HG02763 (cell line): Measurements from ENCODE around the gene CDH23.

ENCODE experiments used
- ATAC-seq: cut with Tn5 transposase; IDR thresholded peaks from one replicate; pipeline ENCODE4 v1.9.1; 2021; ENCODE audit warnings: mild to moderate bottlenecking, moderate library complexity; ENCODE audit not compliant: unreplicated experiment

CDH23 gene

GRCh38 chr10:71648254-71648932 lies 251.7 kb downstream of the CDH23 start:
- no peak for ATAC-seq

GRCh38 chr10:71648933-71649320 lies 252.2 kb downstream of the CDH23 start:
- ATAC-seq: no peak

- ATAC-seq: no peak
Measured at GRCh38 chr10:71649631-71650030, 252.9 kb downstream of the CDH23 start.

- ATAC-seq: no peak
Measured at GRCh38 chr10:71650397-71650796, 253.7 kb downstream of the CDH23 start.

GRCh38 chr10:71651428-71651827 lies 254.7 kb downstream of the CDH23 start:
- no peak for ATAC-seq

GRCh38 chr10:71651928-71652327 lies 255.2 kb downstream of the CDH23 start:
- no peak for ATAC-seq

GRCh38 chr10:71653044-71653443 lies 256.3 kb downstream of the CDH23 start:
- no peak for ATAC-seq

- no peak for ATAC-seq
Measured at GRCh38 chr10:71656220-71656619, 259.5 kb downstream of the CDH23 start.

GRCh38 chr10:71657604-71658466 lies 261.1 kb downstream of the CDH23 start:
- ATAC-seq: no peak

GRCh38 chr10:71658467-71658745 lies 261.7 kb downstream of the CDH23 start:
- no peak for ATAC-seq

- no peak for ATAC-seq
Measured at GRCh38 chr10:71659111-71659634, 262.5 kb downstream of the CDH23 start.

- no peak for ATAC-seq
Measured at GRCh38 chr10:71659737-71660136, 263.0 kb downstream of the CDH23 start.

GRCh38 chr10:71660313-71660712 lies 263.6 kb downstream of the CDH23 start:
- no peak for ATAC-seq

GRCh38 chr10:71661060-71661622 lies 264.4 kb downstream of the CDH23 start:
- no peak for ATAC-seq

GRCh38 chr10:71661779-71662336 lies 265.1 kb downstream of the CDH23 start:
- no peak for ATAC-seq

GRCh38 chr10:71663311-71663710 lies 266.6 kb downstream of the CDH23 start:
- ATAC-seq: no peak

GRCh38 chr10:71664585-71664984 lies 267.9 kb downstream of the CDH23 start:
- no peak for ATAC-seq

GRCh38 chr10:71665456-71665855 lies 268.7 kb downstream of the CDH23 start:
- ATAC-seq: no peak

GRCh38 chr10:71666639-71667386 lies 270.1 kb downstream of the CDH23 start:
- ATAC-seq: no peak

GRCh38 chr10:71667387-71667752 lies 270.6 kb downstream of the CDH23 start:
- ATAC-seq: no peak
